Breast epithelium (tissue), 3 donors: ENCODE measurements around the gene ELF5.

ENCODE experiments used
- CTCF ChIP-seq, 3 donors: fragments of 450-650 bp; IDR thresholded peaks; one replicate each; pipeline ENCODE4 v1.5.1; 2016 to 2017; ENCODE audit warnings: antibody characterized with exemption in 3 of 3, mild to moderate bottlenecking in 3 of 3, moderate library complexity in 3 of 3
- POLR2A ChIP-seq: fragments of 450-650 bp; IDR thresholded peaks from one replicate; pipeline ENCODE4 v1.6.1; 2016; ENCODE audit warnings: antibody characterized with exemption, mild to moderate bottlenecking, moderate library complexity
- POLR2AphosphoS5 ChIP-seq, 3 donors: sonication (generic); formaldehyde crosslinking; IDR thresholded peaks; one replicate each; pipeline ENCODE4 v1.6.1; 2017; ENCODE audit warnings: antibody characterized with exemption in 3 of 3

GRCh38 chr11:34493926-34494595 lies 19.5 kb downstream of the ELF5 start:
- no peak for TF ChIP-seq POLR2A
- TF ChIP-seq CTCF (IDR thresholded peaks at IDR 0.05), result no peak
- no peak for TF ChIP-seq POLR2AphosphoS5 (IDR thresholded peaks at IDR 0.05)
